GM20000 (cell line): Measurements from ENCODE around the gene TVP23A.
"Not testable (repeated sequence)": the region's sequence is repeated elsewhere in the genome, so short reads cannot be mapped to it uniquely, and the experiment has no call there.

ENCODE experiments used
- DNase-seq: peaks from one replicate; pipeline ENCODE4 v3.0.0; 2012; ENCODE audit warnings: low spot score
- TF ChIP-seq, protein P1 (sequence below): IDR thresholded peaks from 2 replicates; pipeline ENCODE4 v1.5.1; 2012; ENCODE audit warnings: mild to moderate bottlenecking, control low read depth; ENCODE audit errors: extremely low read depth, missing control alignments

The TVP23A gene

DNA sequence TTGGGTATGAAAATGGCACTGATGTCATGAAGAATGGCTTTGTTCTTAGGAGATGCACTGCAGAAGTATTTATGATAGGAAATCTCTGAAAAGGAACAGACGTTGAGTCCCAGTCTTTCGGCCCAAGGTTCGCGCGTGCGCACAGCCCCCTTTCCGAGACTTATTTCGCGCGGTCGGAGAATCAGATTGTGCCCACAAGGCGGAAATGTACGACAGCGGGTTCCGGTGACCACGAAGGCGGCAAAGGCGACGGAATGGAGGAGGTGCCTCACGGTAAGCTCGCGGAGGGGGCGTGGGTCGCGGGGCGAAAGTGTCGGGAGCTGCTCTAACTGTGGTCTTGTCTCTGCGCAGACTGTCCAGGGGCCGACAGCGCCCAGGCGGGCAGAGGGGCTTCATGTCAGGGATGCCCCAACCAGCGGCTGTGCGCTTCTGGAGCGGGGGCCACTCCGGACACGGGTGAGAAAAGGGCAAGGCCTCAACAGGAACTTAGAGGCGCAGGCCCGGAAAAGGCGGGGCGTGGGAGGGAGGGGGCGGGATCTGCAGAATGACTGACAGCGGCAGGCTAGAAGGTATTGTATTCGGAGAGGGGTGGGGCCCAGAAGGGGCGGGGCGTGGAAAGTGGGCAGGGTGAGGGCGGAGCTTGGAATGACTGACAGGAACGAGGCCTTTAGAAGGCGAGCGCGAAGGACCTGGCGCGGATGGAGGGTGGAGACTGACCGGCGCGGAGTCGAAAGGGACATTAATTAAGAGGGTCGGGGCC is 74.8 kb downstream of the TVP23A start, which contains the start of gene NUBP1:
Gene NUBP1 (plus strand): TSS at position 233 of the 760 bp plus-strand sequence. CDS start 22 bp downstream, at position 255.
- DNase-seq = peak; percentile 93
- TF ChIP-seq, protein P1, sequence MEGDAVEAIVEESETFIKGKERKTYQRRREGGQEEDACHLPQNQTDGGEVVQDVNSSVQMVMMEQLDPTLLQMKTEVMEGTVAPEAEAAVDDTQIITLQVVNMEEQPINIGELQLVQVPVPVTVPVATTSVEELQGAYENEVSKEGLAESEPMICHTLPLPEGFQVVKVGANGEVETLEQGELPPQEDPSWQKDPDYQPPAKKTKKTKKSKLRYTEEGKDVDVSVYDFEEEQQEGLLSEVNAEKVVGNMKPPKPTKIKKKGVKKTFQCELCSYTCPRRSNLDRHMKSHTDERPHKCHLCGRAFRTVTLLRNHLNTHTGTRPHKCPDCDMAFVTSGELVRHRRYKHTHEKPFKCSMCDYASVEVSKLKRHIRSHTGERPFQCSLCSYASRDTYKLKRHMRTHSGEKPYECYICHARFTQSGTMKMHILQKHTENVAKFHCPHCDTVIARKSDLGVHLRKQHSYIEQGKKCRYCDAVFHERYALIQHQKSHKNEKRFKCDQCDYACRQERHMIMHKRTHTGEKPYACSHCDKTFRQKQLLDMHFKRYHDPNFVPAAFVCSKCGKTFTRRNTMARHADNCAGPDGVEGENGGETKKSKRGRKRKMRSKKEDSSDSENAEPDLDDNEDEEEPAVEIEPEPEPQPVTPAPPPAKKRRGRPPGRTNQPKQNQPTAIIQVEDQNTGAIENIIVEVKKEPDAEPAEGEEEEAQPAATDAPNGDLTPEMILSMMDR = no peak

DNA sequence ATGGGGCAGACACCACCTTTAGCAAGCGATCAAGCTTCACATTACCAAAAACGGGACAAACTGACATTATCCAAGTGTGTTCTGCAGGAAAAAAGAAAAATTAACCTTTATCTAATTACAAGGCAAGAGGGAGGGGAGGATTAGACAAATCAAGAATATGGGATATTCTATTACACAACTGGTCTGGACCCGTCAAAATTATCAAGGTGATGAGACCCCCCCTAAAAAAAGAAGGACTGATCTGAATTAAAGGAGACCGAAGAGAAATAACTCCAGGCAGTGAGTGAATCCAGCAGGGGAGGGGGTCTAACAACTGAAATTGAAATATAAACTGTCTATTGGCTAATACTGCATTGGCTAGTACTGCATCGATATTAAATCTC is 75.4 kb downstream of the TVP23A start:
- TF ChIP-seq, protein P1 = no peak
- DNase-seq = no peak

DNA sequence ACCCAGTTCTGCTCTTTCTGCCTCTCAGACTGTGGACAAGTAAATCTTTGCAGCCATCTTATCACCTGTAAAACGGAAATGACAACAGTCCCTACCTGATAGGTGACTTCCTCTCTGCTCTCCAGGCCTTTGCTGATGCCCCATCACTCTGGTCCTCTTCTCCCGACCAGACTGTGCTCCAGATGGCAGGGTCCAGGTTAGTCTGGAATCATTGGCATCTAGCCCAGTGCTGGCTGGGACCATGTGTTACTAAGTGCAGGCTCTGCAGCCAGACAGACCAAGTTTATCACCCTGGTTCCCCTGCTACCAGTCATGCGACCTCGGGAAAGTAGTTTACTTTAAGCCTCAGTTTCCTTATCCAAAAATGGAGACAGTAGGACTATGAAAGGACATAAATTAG is 76.8 kb downstream of the TVP23A start:
- no peak for DNase-seq
- TF ChIP-seq, protein P1 = no peak

DNA sequence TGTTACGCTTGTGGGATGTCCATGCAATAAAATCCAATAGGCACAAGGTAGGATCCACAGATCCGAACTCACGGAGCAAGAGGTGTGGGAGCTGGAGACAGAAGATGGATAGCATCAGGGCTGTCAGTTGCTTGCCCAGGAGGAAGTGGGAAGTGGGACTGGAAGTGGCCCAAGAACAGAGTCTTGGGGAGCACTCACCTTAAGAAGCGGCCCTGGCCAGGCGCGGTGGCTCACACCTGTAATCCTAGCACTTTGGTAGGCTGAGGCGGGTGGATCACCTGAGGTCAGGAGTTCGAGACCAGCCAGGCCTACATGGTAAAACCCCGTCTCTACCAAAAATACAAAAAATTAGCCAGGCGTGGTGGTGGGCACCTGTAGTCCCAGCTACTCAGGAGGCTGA is 77.3 kb downstream of the TVP23A start:
- not testable (repeated sequence) for DNase-seq

DNA sequence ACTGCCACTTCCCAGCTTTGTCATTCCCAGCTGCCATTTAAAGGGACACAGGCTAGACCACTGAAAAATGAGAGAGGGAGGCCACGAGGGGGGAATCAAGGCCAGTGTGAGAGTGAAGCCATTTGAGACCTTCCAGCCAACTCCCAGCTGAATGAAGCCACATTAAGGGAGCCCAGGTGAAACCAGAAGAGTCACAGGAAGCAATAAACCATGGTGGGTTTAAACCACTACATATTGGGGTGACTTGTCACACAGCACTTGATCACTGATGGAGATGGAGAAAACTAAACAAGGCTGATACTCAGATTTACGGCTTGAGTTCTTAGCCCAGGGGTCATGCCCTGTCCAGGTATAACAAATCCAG is 77.8 kb downstream of the TVP23A start:
- DNase-seq = no peak

DNA sequence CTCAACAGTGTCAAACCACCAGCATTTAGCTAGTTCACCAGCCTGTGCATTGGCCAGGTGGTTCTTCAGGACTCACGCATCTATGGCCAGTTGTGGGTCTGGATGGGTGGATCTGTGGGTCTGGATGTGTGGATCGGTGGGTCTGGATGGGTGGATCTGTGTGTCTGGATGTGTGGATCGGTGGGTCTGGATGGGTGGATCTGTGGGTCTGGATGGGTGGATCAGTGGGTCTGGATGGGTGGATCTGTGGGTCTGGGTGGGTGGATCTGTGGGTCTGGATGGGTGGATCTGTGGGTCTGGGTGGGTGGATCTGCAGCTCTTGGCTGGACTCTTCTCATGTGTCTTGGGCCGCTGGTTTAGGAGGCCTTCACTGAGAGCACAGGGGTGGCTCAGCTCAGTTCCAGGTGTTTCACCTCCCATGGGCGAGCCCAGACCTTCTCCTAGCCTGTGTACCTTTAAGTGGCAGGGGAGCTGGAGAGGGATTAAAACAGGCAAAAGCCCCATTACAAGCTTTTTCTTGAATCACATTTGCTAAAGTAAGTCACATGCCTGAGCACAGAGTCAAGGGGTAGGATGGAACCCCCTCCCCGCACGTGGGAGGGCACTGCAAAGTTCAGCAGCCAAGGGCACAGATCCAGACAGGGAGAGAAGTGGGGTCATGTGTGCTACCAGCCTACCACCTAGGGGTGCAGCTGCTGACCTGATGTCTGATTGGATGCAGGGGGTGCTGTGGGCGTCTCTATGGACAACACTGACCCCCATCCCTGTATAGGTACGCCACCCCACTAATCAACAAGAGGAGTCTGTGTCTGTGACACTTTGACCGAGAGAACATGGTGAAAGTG is 78.4 kb downstream of the TVP23A start:
- TF ChIP-seq, protein P1 = no peak
- DNase-seq = no peak

More for the DNA sequence above, 77.8 kb downstream of the TVP23A start:
- TF ChIP-seq, protein P1 = no peak

DNA sequence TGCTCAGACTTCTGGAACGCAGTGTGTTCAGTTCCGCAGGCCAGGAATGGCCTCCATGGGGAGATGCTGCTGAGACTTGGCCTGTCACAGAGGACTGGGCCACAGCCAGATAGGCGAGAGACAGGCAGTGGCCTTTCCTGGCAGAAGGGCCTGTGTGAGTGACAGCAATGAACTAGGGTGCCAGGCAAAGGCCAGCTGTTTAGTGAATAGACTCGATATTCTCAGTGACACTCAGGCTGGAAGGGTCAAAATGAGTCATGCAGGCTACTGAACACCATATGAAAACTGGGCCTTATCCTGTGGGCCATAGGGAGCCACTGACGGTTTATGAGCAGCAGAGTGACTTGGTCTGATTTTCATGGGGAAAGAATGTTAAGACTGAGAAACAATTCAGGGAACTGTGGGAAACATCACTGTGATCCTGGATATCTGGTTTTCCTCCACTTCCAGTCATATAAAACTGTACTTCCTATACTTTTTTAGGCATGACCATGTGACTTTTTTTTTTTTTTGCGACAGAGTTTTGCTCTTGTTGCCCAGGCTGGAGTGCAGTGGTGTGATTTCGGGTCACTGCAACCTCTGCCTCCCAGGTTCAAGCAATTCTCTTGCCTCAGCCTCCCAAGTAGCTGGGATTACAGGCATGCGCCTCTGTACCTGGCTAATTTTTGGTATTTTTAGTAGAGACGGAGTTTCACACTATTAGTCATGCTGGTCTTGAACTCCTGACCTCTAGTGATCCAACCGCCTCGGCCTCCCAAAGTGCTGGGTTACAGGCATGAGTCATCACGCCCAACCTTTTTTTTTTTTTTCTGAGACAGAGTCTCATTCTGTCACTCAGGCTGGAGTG is 80.1 kb downstream of the TVP23A start:
- TF ChIP-seq, protein P1 = no peak

More for the DNA sequence above, 80.1 kb downstream of the TVP23A start:
- DNase-seq = peak; percentile 65
